HUES48 (cell line): Measurements from ENCODE around the gene CD36.

Experiments used
- H3K27ac ChIP-seq: one replicate; pipeline ENCODE4 v1.7.0; 2013; ENCODE audit warnings: low read depth, low read length, inconsistent platforms
- H3K27me3 ChIP-seq: 2 replicates; pipeline ENCODE4 v1.6.1; 2013; ENCODE audit warnings: mild to moderate bottlenecking, low read length; ENCODE audit not compliant: control insufficient read depth, insufficient read depth
- H3K36me3 ChIP-seq: 2 replicates; pipeline ENCODE4 v1.6.1; 2013; ENCODE audit warnings: low read length; ENCODE audit not compliant: control insufficient read depth, insufficient read depth
- H3K4me1 ChIP-seq: 2 replicates; pipeline ENCODE4 v1.6.1; 2013; ENCODE audit warnings: mild to moderate bottlenecking, low read length; ENCODE audit not compliant: control insufficient read depth, insufficient read depth
- H3K4me3 ChIP-seq: 2 replicates; pipeline ENCODE4 v1.5.1; 2013; ENCODE audit warnings: mild to moderate bottlenecking, low read depth, low read length
- H3K9ac ChIP-seq: 2 replicates; pipeline ENCODE4 v1.6.1; 2013; ENCODE audit warnings: mild to moderate bottlenecking, low read depth, low read length, moderate library complexity
- H3K9me3 ChIP-seq: 2 replicates; pipeline ENCODE4 v1.6.1; 2013; ENCODE audit warnings: low read length; ENCODE audit not compliant: control insufficient read depth, insufficient read depth

The CD36 gene

GRCh38 chr7:80724249-80724871 is 85.9 kb downstream of the CD36 start:
- no peaks in the 10 kb centered on the region for H3K36me3 ChIP-seq
- H3K9ac ChIP-seq = no peak overlapping the region
- H3K27me3 ChIP-seq = 0 out of 2 replicates have a peak, but pooled peaks cover 3% of the 10 kb centered on the region
- peak overlapping the region; percentile 34; the same call in 1 of the 2 replicates for H3K4me3 ChIP-seq
- peak overlapping the region; percentile 86 for H3K27ac ChIP-seq
- peaks cover 60% of the 10 kb centered on the region for H3K4me1 ChIP-seq
- no peaks in the 10 kb centered on the region for H3K9me3 ChIP-seq

GRCh38 chr7:80725181-80725611 is 86.8 kb downstream of the CD36 start:
- no peak overlapping the region for H3K9ac ChIP-seq
- H3K4me1 ChIP-seq = peaks cover 58% of the 10 kb centered on the region
- no peak overlapping the region for H3K4me3 ChIP-seq
- no peaks in the 10 kb centered on the region for H3K9me3 ChIP-seq
- H3K27ac ChIP-seq = no peak overlapping the region
- no peaks in the 10 kb centered on the region for H3K36me3 ChIP-seq
- H3K27me3 ChIP-seq = 0 out of 2 replicates have a peak, but pooled peaks cover 10% of the 10 kb centered on the region
